Esophagus mucosa (tissue), 1 donor: ENCODE results near the gene BCOR. TPM values are rescaled to one million over a fixed set of nuclear protein-coding genes. Genes with fewer than 3 reads are reported as not detected.

ENCODE experiments used
- ATAC-seq: fragments of 200-7000 bp; cut with Tn5 transposase; one replicate; pipeline ENCODE4 v1.9.1; 2020
- total RNA-seq: library from RNA; stranded (reverse); gene quantifications from one replicate; pipeline ENCODE4 v1.2.4, GENCODE V29; 2023
- donor health status: DM: yes; HTN: yes; CAD: no.

Gene BCOR
- total RNA-seq: 16.2 TPM

DNA sequence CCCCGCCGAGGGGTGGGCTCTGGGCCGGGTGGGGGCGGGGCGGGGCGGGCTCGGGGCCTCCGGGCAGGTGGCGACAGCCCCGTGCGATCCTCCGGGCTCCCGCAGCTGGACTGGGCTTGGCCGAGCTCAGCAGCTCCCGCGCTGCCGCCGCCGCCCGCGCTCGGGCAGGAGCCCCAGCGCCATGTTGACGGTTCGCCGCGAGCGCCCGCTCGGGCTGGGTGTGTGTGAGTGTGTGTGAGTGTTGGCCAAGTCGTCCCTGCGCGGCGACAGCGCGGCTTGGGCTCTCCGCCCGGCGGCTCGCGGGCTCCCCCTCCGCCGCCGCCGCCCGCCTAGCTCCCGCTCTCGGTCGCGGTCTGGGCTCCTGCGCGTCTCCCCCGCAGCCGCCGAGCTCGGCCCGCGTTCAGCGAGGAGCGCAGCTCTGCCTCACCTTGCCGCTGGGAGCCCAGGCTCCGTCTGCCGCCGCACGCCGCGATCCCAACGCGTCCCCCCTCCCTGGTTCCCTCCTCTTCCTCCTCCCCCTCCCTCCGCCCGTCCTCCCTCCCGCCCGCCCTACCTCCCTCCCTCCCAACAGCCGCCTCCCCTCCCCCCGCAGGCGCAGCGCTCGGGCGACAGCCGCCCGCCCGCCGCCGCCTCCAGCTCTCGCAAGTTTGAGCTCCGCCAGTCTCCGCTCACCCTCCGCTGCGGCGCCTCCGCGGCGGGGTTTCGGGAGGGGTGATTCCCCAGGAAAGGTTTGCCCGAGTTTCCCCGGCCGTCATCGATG is at the start of gene BCOR:
TSS of gene BCOR (minus strand) at position 455 of the 760 bp plus-strand sequence. CDS start 20,029 bp downstream, outside the sequence.
- peak; percentile 62 for ATAC-seq

DNA sequence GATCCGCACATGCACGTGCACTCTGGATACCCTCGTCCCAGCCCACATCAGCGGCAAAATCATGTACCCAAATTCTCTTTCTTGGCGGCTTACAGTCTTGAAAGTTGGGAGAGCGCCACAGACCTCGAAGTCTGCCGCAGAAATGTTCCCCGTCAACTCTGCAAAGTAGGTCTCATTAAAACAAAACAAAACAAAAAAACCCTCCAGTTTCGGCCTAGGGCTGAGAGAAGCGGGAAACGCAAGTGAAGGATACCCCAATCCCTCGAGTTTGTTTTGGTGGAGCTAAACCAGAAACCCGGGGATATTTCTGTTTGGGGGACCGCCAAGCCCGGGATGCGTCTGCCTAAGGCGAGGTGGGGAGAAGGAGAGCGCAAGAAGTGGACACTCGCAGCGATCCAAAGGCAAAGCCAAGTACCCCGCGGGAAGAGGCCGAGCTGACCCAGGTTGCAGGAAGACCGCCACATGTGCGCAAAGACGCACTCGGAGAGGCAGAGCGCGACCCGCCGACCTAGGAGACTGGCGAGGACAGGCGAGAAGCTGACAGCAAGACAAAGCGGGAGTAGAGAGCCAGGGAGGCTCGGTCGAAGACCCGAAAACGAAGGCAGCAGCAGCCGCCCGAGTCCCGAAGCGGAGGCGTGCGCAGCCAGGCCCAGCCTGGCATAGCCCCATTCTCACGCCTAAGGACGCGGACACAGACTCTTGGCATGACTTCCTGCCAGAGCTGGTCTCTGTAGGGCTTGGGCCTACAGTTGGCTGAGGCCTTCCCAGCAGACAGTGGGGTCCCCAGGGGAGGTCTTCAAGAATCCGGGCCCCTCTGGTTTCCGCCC is 49.6 kb upstream of the BCOR start:
- no peak for ATAC-seq

DNA sequence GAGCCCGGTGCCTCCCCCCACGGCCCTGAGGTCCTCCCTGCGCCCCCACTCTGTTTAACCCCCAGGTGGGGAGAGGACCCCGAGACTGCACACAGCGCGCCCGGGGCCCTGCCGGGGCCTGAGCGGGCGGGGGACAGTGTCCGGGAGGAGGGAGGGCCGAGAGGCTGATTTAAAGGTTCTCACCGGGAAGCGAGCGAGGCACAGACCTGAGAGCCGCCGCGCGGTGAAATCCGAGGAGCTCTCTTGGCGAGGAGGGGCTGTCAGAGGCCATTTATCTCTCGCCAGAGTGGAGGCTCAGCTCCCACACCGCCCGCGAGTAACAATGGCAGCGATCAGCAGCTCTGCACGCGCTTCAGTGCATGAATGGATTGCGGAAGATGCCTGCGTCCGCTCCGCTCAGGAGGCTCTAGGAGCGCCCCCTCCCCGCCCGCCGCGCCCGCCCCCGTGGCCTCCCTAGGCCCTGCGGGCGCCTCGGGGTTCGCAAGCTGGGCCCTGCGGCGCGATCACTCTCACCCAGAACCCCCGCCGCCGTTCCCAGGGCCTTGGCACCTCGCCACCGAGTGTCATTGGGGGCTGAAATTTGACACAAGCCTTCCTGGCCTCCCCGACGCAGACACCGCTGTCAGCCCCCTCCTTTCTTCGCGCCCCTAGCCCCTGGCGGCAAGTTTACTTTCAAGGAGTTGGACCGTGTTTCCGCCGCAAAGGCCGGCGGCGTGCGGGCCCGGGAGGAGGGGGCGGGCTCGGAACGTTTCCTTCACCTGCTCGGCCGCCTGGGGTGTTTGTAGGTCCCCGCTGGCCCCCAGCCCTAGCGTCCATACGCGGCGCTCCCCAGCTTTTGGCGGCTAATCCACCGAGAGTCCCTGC is 48.7 kb upstream of the BCOR start:
- peak; percentile 40 for ATAC-seq

DNA sequence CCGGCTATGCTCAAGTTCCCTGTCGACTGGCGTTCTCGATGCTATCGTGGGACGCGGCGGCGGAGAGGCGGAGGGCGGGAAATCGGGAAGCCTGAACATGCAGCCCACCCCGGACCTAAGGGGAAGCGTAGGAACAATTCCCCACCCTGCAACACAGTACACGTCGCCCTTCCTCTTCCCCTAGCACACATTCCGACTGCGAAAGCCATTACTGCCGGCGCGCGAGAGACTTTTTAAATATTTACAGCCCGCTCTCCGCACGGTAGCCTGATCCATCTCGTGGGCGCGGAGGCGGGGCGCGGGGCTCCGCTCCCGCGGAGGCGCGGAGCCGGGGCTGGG is 48.1 kb upstream of the BCOR start:
- no peak for ATAC-seq

DNA sequence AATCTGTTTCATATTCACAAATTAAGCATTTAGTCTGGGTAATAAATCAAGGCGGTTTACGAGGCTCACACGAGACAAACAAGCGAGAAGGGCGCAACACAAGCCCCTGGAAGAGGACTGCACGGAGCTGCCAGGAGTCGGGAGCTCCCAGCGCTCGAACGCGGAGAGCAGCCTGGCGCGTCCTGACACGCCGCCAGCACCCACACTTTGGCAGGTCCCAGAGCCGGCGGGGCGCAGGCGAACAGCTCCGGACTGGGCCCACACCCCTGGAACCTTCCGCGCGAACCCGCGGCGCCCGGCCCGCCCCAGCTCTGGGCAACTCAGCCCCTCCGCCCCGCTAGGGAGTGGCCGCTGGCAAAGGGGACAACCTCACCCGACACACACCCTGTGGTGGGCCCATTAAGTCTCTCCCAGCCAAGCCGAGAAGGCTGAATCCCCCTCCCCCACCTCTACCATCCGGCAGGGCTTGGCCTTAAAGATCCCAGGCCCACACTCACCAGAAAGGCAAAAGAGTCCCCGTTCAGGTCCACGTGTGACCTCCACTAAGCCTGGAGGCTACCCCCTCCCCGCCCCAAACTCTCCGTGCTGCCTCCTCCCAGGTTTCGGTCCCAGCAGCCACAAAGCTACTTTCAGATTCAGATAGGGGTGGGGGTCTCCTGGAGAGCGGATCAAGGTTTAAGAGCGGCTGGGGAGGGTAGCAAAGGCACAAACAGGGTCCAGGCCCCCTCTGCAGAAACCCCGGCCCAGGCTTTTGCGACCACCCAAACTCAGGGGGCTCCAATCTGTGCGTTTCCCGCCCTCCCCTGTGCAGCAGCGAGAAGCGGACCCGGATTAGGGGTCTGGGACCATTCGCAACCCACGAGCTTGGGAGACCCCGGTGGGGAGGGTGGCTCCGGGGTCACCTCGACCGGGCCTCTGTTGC is 47.5 kb upstream of the BCOR start:
- ATAC-seq: peak; percentile 79

DNA sequence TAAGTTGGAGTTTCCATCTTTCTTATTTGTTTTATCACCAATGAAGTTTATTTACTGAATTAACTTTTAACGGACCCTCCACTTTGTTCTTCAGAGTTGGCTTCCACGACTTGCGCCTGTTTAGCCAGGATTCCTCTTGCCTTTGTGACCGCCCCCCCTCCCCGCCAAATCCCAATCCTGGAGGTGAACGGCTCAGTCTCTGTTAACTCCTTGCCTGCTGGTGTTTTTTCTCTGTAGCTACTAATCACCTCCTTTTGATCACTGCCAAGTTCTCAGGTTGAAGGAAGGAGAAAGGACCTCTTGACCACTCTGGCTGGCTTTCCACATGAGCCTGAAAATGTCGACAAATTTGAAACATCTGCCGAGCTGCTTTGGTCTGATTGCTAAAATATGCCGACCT is 46.8 kb upstream of the BCOR start:
- ATAC-seq: no peak

DNA sequence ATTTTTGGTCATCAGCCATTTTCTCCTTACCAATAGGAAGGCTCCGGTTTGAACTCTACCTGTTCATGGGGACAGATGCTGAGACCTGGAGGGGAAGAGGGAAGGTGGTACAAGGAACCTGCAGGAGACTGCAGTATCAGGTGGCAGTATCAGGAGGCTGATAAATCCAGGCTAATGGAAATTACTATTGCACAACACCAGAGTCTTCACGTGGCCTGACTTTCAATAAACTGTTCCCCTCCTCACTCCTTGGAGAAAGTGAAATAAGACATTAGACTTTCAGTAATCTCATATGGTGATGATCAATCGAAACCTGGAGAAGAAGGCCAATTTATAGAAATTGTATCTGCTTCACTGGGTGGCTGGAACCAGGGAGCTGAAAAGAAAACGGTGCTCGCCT is 46.2 kb upstream of the BCOR start:
- no peak for ATAC-seq

DNA sequence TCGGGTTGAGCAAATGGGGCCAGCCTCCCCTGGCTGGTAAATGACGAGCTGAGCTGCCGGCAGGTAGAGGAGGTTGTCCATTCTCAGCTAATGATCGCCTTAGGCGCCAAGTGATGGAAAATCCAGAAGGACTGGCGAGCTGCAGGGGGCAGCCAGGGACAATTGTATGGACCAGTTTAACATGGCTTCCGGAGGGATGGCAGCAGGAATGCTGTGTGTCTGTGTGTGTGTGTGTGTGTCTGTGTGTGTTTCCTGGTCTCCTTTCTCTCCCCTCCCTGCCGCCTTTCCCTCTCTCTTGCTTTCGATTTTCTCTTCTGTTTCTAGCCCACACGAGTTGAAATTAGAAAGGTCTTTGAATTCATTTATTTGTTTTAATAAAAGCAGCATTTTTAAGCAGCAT is 45.2 kb upstream of the BCOR start:
- no peak for ATAC-seq

DNA sequence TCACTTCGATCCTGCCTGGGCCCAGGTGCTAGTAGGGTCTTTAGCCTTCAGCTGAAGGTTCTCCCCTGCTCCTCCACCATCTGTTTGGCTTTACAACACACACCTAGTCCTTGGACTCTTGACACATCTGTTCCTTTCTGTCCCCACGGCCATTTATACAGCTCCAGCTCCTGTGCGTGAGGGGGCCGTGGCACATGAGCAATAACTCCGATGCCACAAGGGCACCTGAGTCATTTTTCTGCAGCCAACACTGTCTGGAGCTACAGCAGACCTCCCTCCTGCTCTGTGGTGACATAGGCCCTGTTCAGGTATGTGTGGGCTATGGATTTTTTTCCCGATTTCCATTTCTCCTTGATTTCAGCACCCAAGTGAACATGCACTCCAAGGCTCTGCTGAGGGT is 44.7 kb upstream of the BCOR start:
- no peak for ATAC-seq

DNA sequence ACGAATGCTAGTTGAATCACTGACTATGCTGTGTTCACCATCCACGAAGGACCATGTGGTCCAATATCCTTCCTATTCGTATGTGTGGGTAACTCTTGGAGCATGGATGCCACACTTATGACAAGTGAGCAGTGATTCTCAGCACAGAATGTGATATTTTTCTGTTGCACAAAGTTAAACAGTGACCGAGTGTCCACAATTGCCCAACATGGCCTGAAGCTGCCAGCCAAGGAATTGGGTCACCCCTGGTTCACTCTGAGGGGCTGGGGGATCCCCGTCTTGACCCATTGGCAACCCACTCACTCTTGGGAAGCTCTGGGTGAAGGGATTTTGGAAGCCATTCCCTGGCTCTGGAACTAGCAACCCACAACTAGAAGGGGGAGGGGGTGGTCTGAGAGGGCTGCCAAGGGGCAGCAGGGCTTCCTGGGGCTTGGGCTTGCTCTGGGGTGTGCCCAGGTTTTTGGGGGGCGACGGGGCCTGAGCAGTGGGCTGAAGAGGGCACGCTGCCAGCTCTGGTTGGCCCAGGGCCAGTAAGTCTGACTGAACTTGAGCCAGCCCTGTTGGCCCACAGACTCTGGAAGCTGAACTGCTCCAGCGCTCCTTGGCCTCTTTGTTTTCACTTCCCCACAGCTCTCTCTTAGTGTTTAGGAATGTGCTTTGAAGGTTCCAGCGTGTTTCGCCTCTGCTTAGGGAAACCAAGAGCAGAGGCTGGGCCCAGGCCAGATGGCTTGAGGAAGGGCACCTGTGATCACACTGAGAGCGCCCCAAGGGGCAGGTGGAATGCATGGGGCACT is 43.1 kb upstream of the BCOR start:
- no peak for ATAC-seq

DNA sequence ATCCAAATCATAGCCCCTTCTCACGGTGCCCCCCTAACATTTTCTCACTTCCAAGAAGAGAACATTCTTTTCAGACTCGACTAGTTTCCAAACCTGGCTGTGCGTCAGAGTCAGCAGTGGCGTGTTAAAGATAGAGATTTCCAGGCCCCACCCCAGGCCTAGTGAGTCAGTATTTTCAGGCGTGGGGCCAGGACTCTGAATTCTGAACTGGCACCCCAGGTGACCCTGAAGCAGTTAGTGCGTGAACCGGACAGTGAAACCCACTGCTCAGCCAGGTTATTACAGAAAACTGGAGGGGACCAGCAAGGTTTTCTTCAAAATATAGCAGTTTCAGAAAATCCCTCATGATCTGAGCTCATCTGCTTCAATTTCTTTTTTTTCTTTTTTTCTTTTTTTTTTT is 35.0 kb upstream of the BCOR start:
- peak; percentile 84 for ATAC-seq

DNA sequence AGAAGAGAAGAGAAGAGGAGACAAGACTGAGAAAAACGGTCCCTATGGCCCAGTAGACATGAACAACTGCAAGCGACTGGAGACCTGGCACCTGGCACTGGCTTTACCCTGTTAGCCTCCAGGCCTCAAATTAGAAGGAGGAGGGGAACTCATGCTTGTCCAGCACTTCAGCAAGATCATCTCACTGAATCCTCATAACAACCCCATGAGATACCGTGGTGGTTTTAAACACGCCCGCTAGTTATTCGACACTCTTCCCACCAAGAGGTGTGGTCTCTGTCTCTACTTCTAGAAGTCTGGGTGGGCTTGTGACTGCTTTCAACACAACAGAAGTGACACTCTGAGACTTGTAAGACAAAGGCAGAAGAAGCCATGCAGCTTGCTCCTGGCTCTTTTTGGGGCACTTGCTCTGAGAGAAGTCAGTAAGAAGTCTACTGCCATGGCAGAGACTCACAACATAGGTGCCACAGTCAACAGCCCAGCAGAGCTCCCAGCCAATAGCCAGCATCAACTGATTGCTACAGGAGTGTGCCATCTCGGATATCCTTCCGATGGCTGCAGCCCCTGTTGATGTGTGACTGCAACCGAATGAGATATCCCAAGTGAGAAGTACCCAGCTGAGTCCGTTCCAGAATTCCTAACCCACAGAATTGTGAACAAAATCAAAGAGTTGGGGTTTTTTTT is 34.0 kb upstream of the BCOR start:
- ATAC-seq: no peak

DNA sequence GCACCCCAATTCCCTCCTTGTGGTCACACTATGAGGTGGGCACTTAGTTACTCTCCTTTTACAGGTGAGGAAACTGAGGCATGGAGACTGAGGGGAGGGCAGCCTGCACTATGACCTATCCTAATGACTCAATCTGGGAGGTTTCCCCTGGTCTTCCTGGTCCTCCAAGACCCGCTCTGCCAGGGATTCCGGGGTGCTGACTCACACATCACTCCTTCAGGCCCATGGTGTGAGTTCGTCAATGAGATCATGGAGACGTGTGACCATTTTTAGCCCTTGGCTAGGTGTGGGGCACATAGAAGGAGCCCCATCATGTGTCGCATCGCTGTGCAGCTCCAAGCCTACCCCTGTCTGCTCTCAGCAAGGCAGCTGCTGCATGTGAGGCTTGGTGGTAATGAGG is 32.4 kb upstream of the BCOR start:
- ATAC-seq: peak; percentile 78

DNA sequence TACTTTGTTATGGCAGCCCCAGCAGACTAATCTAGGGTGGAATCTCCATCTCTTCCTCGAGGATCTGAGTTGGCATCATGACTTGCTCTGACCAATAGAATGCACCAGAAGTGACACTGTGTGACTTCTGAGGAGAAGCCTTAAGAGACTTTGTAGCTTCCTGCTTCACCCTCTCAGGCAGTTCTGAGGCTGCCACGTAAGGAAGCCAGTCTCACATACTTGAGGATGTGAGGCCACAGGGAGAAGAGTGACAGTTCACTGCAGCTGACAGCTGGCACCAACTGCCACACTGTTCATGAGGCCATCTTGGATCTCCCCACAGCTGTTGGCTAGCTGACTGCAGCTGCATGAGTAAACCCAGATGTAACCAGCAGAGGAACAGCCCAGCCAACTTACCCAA is 29.3 kb upstream of the BCOR start:
- ATAC-seq: peak; percentile 70

DNA sequence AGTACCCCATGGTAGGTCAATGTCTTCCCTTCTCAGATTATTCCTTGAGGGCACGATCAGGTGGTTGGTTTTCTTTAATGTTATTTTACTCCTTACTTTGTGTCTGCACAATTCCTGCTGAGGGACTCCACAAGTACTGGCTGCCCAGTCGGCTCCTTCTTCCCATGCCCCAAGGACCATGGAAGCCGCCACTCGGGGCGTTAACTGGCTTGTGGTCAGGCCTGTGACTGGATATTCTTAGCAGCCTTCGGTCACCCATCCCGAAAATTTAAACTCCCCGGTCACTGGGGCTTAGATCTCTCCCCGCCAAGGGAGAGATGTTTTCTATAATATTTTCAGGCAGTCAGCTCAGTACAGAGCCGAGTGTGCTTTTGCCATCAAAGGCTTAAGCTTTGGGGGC is 24.7 kb upstream of the BCOR start:
- ATAC-seq: no peak

DNA sequence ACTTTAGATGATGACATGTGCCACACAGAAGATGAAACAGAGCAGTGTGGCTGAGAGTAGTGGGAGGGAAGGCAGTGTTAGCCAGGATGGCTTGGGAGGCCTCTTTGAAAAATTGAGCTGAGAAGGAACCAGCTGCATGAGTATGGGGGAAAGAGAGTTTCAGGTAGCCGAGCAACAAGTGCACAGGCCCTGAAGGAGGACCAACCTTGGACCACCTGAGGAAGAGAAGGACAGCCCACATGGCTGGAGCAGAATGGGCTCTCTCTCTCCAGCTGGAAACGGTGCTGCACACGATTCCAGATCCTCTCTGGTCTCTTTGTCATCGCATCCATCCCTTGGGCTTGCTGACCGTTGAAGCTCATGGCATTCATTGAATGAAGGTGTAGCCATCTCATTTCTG is 23.9 kb upstream of the BCOR start:
- ATAC-seq: no peak

DNA sequence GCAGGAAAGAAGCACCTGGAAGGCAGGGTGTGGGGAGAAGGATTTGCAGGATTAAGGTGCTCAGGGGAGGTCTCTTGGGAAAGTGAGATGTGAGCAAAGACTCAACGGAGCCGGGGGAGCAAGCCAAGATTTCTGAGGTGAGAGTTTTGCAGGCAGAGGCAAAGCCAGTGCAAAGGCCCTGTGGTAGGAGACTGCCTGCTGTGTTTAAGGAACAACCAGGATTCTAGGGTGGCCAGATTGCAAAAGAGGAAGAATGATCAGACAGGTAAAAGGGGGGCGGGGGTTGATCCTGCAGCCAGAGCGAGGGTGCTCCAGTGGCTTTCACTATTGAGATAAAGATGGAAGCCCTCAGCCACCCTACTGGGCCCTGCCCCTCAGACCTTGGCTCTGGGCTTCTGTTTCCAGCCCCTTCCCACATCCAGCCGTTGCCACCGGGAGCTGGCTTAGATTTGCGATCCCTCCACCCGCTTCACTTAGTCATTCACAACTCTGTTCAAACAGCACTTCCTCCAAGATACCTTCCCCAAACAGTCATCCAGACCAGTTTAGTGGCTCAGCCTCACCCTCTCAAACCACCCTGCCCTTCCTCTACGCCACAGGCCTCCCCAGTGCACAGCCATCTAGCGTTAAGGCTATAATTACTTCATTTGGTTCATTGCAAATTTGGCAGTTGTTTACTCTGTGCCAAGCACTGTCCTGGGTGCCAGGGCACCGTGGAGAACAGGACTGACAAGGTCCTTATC is 23.3 kb upstream of the BCOR start:
- peak; percentile 95 for ATAC-seq

DNA sequence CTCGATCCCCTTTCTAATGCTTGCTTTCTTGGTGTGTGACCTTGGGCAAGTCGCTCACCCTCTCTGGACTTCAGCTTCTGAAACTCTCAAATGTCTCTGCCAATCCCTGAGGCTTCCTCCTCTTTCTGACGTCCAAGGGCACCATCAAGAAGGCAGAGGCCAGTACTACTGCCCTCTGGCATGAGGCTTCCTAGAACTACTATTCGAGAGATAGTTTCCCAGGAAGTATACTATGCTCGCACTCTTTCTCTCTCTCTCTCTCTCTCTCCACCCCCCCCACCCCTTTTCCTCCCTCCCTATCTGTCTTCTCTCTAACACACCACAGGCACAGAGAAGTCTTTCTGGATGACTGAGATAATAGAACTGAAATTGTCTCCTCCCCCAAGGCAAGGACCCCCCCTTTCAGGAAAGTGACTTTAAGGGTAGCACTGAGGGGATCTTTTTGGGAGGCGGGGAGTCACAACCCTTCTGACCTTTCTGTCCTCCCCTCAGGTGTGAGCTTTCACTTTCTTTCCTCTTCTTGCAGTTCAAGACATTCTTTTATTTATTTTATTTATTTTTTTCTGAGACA is 20.0 kb upstream of the BCOR start:
- ATAC-seq: no peak

DNA sequence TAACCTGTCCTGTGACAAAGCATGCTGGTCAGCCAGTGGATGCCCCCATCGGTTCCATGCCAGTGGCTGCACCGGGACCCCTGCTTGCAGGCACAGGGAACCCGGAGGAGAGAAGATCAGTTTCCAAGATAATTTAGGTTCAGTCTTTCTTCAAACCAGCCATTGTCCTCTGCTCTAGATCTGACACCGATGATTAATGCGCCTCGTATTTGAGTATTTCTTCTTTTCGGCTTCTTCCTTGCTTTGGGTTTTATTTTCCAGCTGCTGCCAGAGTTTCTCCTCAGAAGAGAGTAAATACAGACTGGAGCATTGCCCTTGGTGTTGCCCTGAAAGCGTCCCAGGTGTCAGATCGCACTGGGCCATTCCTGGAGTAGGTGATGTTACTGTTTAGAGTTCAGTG is 19.2 kb upstream of the BCOR start:
- no peak for ATAC-seq

DNA sequence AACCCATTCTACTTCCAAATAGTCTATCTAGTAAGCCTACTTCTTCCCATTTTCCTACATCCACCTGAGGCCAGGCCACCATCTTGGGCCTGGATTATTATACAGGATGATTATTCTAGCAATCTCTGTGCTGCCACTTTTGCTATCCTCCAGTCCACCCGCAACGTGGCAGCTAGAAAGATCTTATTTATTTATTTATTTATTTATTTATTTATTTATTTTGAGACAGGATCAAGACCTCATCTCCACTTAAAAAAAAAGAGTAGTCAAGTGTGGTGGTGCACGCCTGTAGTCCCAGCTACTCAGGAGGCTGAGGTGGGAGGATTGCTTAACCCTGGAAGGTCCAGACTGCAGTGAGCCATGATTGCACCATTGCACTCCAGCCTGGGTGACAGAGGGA is 15.2 kb upstream of the BCOR start:
- no peak for ATAC-seq
